Renal cortex interstitium (tissue), 11 donors: ENCODE results near the gene ZNF628. TPM values are rescaled to one million over a fixed set of nuclear protein-coding genes. Genes with fewer than 3 reads are reported as not detected.

Source experiments
- DNase-seq, 11 donors: peaks; one replicate each; pipeline ENCODE4 v3.0.0-alpha.2; 2013; ENCODE audit warnings: low read depth in 9 of 11, low spot score in 4 of 11; ENCODE audit errors: extremely low read depth in 1 of 11
- polyA plus RNA-seq, 3 donors: library from polyadenylated mRNA; unstranded; fragments of 120-200 nt; gene quantifications; one replicate each; pipeline ENCODE4 v1.2.1, GENCODE V29; 2013; ENCODE audit not compliant: insufficient read length in 3 of 3

The ZNF628 gene
- polyA plus RNA-seq, 3 donors = 2.1 to 6.6 (median 4.8) TPM

DNA sequence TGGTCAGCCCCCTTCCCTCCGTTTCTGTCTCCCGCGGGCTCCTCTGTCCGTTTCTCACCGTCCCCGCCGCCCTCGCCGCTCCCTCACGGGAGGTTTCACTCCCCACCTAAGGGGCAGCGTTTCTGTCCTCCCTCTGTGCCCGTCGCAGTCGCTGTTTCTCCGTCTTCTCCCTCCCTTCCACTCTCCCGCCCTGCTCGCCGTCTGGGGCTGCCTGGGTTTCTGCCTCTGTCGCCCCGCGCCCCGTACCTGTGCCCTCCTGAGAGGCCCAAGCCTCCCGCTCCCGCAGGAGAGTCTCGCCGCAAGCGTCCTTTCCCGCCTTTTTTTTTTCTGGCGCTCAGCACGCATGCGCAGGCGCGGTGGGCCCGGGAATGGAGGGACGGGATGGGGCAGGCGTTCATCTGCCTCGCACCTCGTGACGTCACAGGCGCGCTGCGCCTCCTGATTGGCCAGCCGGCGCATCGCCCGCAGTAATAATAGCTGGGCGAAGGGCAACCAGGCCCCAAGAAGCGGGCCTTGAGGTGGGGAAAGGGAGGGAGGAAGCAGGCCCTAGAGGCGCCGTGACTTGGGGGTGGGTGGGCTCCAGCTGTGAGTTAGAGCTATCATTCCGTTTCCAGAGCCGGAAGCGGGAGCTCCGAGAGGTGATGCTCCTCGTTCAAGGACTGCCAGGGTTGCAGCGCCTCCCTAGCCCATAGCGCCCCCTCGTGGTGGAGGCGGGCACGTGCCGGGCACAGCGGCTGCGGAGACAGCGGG, 27.3 kb downstream of the ZNF628 start:
- DNase-seq = peak; percentile 78 to 89 (median 86)

DNA sequence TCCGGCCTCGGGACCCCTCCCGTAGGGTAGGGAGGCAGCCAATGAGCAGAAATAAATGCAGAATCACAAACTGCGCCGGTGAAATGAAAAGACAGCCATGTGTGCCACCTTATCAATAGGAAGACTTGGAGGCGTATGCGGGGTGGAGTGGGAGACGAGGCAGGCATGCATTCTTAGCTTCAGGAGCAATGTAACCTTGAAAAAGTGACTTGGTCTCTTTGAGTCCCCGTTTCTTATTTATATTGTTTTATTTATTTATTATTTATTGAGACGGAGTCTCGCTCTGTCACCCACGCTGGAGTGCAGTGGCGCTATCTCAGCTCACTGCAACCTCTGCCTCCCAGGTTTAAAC, 27.8 kb downstream of the ZNF628 start:
- DNase-seq = no peak

DNA sequence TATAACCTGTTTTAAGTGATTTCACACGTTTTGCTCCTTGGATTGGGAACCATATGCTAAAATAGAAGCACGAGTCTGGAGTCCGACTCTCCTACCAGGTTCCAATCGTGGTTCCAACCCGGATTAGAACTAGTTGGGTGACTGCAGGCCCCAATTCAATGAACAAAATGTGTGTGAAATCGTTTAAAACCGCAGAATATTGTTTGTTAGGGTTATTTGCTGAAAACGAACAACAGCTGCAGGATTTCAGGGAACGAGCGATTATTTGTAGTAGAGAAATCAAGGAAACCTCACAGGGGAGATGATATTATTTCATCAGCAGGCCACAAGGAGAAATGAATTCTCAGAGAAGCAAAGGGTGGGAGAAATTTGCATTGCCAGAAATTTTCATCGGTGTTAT, 28.6 kb downstream of the ZNF628 start:
- DNase-seq = no peak

DNA sequence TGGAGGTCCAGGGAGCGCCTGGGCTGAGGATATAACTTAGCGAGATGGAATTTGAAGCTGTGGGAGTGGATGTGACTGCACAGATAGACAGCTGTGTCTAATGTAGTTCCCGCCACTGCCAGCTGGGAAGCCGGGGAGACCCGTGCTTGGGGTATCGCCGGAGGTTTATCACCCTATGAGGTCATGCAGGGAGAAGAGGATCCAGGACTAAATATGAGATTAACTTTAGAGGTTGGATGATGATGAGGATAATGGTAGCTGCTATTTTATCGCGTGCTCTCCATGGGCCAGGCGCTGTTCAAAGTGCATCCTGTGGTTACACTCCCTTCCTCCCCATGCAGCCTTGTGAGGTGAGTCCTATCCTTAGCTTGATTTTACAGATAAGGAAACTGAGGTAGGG, 31.7 kb downstream of the ZNF628 start:
- no peak for DNase-seq

GRCh38 chr19:55516878-55517620, 40.6 kb downstream of the ZNF628 start:
- DNase-seq = peak; percentile 77 to 87 (median 81)

DNA sequence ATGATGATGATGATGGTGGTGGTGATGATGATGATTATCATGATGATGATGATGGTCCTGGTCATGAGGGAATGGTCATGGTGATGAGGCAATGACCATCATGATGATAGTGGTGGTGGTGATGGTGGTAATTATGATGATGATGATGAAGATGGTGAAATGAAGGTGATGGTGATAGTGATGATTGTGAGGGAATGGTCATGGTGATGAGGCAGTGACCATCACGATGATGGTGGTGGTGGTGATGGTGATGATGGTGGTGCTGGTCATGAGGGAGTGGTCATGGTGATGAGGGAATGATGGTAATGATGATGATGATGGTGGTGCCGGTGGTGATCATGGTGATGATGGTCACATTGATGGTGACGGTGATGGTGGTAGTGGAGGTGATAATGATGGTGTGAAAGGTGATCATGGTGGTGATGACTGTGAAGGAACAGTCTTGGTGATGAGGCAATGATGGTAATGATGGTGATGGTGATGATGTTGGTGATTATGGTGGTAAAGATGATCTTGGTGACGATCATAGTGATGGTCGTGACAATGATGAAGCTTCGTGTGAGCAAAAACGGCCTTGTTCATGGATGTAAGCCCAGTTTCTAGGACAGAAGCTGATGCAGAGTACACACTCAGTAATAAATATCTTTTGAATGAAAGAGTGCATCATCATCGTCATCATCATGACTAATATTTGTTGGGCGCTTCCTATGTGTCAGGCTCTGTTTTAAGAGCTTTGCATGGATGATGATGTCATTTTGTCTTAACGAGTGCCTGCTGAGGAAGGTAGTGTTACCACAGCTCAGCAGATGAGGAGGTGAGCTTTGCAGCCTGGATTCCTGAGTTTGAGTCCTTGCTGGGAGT, 43.3 kb downstream of the ZNF628 start:
- DNase-seq = no peak

GRCh38 chr19:55520691-55521292, 44.4 kb downstream of the ZNF628 start:
- DNase-seq = no peak

DNA sequence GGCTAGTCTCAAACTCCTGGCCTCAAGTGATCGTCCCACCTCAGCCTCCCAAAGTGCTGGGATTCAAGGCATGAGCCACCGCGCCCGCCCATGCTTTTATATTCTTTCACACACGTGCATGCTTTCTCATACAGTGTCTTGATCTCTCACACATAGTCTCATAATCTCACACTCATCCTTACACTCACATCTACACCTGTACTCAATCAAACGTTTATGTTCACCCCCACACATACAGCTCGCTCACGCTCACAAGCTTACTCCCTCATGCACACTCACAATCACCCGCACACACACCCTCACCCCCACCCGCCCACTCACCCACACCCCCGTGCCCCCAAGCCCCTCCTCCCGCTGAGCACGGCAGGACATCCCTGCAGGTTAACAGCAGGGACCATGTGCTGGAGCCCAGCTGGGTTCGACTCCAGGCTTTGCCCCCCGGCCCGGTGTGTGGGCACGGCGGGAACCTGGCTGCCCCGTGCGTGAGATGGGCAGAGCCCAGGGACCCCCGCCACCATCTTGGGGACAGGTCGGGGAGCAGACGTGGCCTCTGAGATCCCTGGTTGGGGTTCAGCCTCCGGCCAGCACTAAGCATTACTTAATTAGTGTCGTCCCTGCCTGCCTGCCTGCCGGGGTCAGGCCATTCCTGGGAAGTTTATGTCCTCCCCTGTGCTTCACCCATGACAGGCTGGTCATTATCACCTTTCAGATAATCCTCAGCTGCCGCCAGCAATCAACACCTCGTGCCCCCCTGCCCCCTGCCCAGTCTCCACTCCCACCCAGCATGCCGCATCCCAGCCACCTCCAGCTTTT, 49.1 kb downstream of the ZNF628 start:
- no peak for DNase-seq

GRCh38 chr19:55526216-55527196, 50.1 kb downstream of the ZNF628 start:
- peak in 2 of 11 donors; percentile 47 to 48 for DNase-seq

GRCh38 chr19:55527197-55528029, 51.0 kb downstream of the ZNF628 start:
- DNase-seq = no peak

- DNase-seq = no peak
Measured at GRCh38 chr19:55528030-55528803, 51.8 kb downstream of the ZNF628 start.

DNA sequence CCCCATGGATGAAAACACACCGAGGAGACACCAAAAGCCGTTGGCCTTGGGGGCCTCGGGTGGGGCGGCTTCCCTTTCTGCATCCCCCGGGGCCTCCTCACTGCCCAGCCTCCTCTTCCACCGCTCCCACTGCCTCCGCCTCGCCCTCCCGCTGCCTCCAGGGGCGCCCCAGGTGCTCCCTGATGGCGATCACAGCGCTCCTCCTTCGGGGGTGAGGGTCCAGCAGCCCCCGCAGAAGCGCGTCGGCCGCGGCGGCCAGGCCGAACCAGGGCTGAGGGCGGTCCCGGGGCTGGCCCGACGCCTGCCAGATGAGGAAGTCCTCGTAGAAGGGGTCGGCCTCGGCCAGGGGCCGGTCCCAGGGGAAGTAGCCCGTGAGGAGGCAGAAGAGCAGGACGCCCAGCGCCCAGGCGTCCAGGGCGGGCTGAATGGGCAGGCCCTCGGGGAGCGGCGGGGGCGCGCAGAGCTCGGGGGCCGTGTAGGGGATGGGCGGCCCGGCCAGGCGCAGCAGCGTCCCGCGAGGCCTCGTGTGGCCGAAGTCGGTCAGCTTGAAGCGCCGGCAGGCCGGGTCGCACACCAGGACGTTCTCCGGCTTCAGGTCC, 53.3 kb downstream of the ZNF628 start:
- no peak for DNase-seq

- DNase-seq = no peak
Measured at GRCh38 chr19:55530996-55531395, 54.6 kb downstream of the ZNF628 start.
